Stimulated activated CD8-positive, alpha-beta memory T cell treated with anti-CD3 and anti-CD28 coated beads, Interleukin-12 subunit alpha, Interleukin-12 subunit beta, amount 100 ng/mL, for 24 hours (primary cell): ENCODE data around the gene TDRD10.
"Not testable (repeated sequence)": the region's sequence is repeated elsewhere in the genome, so short reads cannot be mapped to it uniquely, and the experiment has no call there.

Source experiments
- DNase-seq: peaks from one replicate; pipeline ENCODE4 v3.0.0-alpha.2; 2020; ENCODE audit errors: extremely low read depth

Gene TDRD10

GRCh38 chr1:154514066-154514553 is 12.1 kb downstream of the TDRD10 start:
- no peak for DNase-seq

- DNase-seq = no peak
Measured at GRCh38 chr1:154517661-154518060, 15.6 kb downstream of the TDRD10 start.

GRCh38 chr1:154519591-154519991 is 17.6 kb downstream of the TDRD10 start:
- no peak for DNase-seq

GRCh38 chr1:154520333-154520732 is 18.3 kb downstream of the TDRD10 start:
- DNase-seq = no peak

- no peak for DNase-seq
Measured at GRCh38 chr1:154521695-154522094, 19.7 kb downstream of the TDRD10 start.

GRCh38 chr1:154524881-154525280 is 22.9 kb downstream of the TDRD10 start:
- no peak for DNase-seq

- DNase-seq = no peak
Measured at GRCh38 chr1:154527192-154527591, 25.2 kb downstream of the TDRD10 start.

GRCh38 chr1:154529308-154529707 is 27.3 kb downstream of the TDRD10 start:
- DNase-seq = no peak

GRCh38 chr1:154531950-154532349 is 29.9 kb downstream of the TDRD10 start:
- not testable (repeated sequence) for DNase-seq

- DNase-seq = no peak
Measured at GRCh38 chr1:154533952-154534844, 32.2 kb downstream of the TDRD10 start.

GRCh38 chr1:154536570-154536969 is 34.6 kb downstream of the TDRD10 start:
- no peak for DNase-seq

- no peak for DNase-seq
Measured at GRCh38 chr1:154539486-154540483, 37.8 kb downstream of the TDRD10 start.

- DNase-seq = no peak
Measured at GRCh38 chr1:154541231-154541630, 39.2 kb downstream of the TDRD10 start.

GRCh38 chr1:154546264-154547063 is 44.4 kb downstream of the TDRD10 start:
- DNase-seq = no peak

GRCh38 chr1:154547105-154547732 is 45.2 kb downstream of the TDRD10 start:
- no peak for DNase-seq

- no peak for DNase-seq
Measured at GRCh38 chr1:154548028-154548427, 46.0 kb downstream of the TDRD10 start.

- no peak for DNase-seq
Measured at GRCh38 chr1:154549202-154549770, 47.3 kb downstream of the TDRD10 start.

- no peak for DNase-seq
Measured at GRCh38 chr1:154550070-154550469, 48.1 kb downstream of the TDRD10 start.

GRCh38 chr1:154550657-154551056 is 48.6 kb downstream of the TDRD10 start:
- DNase-seq = no peak

- no peak for DNase-seq
Measured at GRCh38 chr1:154551474-154551873, 49.5 kb downstream of the TDRD10 start.

- no peak for DNase-seq
Measured at GRCh38 chr1:154552036-154552435, 50.0 kb downstream of the TDRD10 start.
